HTR-8/SVneo (cell line): Measurements from ENCODE around the gene BABAM1.

ENCODE experiments used
- DNase-seq: peaks from one replicate; pipeline ENCODE4 v3.0.0; 2011; ENCODE audit warnings: low spot score, mixed read lengths; ENCODE audit not compliant: insufficient read length
- FAIRE-seq: peaks from 2 replicates; lab custom pipeline; 2011; peaks lifted over from hg19 to GRCh38; lab: Jason Lieb, UNC

Gene BABAM1

DNA sequence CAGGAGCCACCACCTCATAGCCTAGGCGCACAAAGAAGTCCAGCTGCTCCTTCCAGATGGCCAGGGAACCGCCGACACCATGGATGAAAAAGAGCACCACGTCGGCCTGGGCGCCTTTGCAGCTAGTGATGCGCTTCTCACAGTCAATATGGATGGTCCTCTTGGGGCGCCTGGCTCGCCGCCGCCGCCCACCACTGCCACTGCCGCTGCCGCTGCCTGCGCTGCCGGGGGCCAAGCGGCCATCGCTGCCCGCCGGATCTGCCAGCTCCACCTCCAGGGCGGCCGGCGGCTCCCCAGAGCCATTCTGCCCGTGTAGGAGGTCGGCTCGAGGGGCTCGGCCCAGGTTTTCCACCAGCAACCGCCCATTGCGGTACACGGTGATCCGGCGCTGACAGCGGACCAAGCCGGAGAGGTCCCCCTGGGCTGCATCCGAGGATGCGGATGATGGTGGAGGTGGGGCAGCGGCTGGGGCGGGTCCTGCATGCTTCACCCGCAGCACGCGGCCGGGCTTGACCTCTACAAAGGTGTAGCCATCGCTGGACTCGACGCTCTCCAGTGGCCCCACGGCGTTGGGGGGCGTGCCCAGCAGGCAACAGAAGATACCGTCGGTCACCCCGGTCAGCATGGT lies 33.9 kb downstream of the BABAM1 start:
- FAIRE-seq (no peak), DNase-seq (no peak)

DNA sequence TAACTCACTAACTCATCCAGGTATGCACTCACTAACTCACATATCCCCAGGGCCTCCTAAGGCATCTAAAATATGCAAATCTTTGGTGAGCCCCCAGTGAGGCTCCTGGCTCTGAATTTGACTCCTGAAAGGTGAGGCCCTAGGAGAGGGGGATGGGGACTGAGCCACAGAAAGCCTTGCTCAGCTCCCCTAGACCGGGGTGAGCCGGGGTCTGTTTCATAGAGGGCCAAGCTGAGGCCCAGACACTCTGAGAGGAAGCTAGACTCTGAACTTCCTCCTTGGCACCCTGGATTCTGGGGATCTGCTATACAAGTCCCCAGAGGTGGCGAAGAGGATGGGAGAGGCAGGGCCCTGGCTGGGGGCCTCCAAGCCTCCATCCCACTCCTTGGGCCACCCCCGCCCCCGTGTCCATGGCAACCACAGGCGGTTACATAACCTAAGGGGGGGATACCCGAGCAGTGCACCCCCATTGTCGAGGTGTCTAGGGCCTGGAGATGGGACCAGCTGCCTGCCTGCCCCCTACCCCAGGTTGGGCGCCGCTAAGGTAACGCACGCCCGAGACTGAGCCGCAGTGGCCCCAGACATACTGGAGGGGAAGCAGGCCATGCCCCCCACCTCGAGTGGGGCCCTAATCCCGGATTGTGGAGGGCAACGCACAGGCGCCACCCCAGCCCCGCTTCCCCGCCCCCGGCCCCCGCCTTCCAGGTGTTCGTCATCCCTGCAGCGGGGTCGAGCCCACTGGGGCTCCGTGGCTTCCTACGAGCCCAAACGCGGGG lies 35.3 kb downstream of the BABAM1 start:
- DNase-seq = no peak
- no peak for FAIRE-seq

DNA sequence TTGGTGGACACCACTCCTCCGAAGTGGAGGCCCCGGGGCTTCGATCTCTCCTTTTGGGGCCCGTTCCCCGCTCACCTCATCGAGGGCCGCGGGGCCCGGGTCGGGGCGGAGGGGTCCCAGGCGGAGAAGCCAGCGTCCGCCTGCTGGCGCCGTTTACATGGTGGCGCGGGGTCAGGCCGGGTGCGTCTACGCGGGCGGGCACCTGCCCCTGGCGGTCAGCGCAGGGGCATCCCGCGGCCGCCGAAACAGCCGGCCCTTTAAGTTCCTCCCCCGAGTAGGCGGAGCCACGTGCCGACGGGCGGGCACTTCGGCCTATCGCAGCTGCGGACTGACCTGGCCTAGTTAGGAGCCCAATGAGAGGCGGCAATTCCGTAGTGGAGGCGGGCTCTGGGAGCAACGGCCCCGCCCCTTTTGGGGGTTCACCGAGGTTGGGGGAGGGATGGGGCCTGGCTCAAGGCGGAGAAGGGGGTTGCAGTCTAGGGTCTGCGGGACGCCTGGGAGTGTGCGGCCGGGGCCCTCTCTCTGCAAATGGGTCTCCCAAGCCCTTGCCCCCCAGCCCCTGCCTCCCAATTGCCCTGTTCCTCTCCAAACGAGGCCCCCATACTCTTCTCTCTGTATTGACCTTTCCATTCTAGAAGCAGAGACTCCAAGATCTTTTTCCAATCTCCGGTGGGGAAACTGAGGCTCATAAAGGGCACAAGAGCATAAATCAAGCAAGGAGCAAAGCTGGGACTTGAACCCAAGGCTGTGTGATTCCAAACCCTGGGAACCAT lies 36.1 kb downstream of the BABAM1 start, which contains the start of gene ABHD8:
Gene ABHD8, minus strand, starts transcription at position 259 of the 773 bp plus-strand sequence. CDS start 1,809 bp downstream, outside the sequence.
- peak; percentile 97 for DNase-seq
- peak; percentile 95 for FAIRE-seq

DNA sequence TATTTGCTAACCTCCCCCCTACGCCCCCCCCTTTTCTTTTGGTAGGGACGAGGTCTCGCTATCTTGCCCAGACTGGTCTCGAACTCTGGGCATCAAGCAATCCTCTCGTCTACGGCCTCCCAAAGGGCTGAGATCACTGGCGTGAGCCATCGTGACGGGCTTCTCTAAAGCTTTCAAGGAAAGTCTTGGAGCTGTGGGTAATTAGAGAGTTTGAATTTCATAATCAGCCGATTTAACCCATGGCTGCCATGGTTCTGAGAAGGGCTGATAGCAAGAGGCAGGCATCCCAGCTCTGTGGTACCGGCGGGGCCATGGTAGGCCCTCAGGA lies 36.7 kb downstream of the BABAM1 start:
- DNase-seq (no peak), FAIRE-seq (no peak)

DNA sequence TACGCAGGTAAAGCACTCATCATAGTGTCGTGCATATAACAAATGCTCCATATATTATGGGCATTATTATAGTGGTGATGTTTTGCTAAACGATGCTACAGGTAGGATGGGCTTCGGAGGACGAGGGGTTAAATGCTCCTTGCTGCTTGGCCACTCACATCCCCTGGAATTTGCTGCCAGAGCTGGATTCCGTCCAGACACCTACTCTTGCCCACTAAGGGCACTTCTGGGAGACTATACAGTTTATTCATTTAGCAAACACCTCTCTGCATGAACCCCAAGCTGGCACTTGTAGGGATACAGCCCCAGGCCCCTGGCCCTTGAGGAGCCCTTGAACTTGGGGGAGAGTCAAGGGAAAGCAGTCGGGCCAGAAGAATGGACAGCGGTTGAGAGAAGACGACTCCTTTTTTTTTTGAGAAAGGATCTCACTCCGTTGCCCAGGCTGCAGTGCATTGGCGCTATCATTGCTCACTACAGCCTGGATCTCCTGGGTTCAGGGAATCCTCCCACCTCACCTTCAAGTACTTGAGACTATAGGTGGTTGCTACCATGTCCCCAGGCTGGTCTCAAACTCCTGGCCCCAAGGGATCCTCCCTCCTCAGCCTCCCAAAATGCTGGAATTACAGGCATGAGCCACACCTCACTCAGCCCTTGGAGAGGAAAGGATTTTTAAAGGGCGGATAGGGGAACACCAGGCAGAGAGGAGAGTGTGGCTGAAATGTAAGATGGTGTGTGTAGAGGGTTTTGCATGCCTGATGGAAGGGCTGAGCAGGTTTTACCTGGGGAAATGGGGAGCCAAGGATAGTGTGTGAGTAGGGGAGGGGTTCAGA lies 37.4 kb downstream of the BABAM1 start:
- FAIRE-seq (no peak), DNase-seq (no peak)

DNA sequence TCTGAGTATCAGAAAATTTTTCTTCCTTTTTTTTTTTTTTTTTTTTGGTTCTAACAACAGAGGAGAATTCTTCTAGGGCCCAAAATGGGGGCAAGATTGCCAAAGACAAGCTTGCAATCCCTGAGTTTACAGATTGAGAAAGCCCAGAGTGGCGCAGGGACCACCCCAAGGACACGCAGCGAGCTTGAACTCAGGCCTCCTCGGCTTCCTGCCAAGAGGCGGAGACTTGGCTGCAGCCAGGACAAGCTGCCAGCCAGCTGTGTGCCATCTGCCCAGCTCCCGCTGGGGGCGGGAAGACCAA lies 37.9 kb downstream of the BABAM1 start:
- FAIRE-seq (no peak), DNase-seq (no peak)

DNA sequence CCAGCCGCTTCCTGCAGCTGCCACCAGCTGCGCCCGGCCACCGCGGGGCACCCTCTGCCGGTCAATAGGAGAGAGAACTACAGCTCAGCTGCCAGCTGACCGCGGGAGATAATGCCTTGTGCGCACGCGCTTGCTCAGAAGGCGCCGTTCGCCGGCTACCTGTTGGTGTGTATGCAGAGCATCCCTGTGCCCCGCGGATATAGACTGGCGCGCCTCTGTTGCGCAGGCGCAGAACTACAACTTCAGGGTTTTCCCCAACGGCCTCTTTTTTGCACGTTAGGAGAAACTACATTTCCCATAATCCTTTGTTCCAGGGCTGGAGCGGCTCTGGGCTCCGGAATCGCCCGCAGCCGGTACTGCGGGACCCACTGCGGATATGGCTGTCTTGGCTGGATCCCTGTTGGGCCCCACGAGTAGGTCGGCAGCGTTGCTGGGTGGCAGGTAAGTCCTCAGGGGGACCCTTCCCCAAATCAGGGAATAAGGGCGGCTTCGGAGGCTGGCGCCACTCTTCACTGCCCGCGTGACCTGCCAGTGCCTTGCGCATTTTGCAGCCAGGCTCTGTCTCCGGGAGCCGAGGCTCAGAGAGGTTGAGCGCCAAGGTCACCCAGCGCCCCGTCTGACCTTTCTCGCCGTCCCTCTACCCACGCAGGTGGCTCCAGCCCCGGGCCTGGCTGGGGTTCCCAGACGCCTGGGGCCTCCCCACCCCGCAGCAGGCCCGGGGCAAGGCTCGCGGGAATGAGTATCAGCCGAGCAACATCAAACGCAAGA lies 38.5 kb downstream of the BABAM1 start, which contains the start of gene MRPL34:
Gene MRPL34, plus strand, starts transcription at position 356 of the 768 bp plus-strand sequence. Its CDS starts 21 bp downstream, at position 377.
- peak; percentile 98 for FAIRE-seq
- peak; percentile 97 for DNase-seq

DNA sequence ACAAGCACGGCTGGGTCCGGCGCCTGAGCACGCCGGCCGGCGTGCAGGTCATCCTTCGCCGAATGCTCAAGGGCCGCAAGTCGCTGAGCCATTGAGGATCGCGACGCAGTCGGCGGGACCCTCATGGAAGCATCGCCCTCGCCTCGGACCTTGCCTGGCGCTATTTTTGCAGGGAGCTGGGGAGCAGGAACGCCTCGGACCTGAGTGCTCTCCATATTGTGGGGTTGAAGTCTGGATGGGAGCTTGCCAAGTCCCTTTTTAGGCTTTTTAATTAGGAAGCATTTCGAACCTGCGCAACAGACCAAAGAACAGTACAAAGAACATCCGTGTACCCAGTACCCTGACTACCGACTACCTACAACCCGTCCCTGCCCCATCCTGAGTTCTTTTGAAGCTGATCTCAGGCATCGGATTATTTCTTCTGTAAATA lies 39.1 kb downstream of the BABAM1 start:
- no peak for DNase-seq
- FAIRE-seq = peak; percentile 40

DNA sequence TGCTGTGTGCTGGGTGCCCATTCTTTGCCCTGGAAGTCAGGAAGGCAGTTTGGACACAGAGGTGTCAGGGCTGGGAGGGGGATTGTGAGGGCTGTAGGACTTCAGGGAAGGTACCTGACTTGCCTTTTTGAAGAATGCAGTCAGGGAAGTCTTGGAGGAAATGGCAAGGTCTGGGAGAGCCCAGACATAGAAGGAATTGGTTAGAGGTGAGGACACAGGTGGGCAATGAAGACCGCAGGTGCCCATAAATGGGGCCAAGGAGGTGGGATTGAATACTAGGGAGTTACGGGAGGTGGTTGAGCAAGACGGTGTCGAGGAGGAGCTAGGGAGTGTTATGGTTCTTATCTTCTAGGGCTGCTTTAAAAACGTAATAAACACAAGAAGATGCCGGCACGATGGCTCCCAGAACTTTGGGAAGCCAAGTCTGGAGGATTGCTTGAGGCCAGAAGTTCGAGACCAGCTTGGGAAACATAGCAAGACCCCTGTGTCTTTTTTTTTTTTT lies 40.7 kb downstream of the BABAM1 start:
- FAIRE-seq = no peak
- DNase-seq = no peak

DNA sequence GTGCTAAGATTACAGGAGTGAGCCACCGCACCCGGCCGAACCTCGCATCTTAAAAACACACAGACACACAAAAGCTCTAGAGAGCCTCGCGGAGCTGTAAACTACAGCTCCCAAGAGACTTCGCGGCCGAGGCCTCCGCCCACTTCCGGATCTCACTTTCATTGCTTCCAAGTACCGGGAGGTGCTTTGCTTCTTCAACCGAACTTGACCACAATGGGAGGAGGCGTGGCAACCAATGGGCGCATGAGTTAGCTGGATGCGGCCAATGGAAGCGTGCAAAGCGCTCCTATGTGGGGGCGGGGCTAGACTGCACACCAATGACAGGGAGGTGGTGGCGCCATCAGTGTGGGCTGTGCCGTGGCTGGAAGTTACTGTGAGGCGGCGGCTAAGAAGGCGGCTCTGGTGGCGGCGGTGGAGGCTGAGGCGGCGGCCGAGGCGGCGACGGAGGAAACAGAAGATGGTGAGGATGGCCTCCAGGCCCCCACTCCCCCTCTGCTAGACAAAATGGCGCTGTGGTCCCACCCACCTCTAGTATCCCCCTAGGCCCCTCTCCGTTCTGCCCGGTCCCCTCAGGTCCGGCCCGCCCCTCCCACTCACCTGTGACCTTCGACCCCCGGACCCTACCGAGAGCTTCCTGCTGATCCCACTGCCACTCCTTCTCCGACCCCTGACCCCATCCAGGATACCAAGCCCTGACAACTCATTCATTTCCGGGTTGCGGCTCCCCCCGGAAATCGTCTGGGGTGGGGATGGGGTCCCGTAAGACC lies 42.1 kb downstream of the BABAM1 start, which contains the start of gene DDA1:
Gene DDA1, plus strand, starts transcription at position 366 of the 767 bp plus-strand sequence. Its CDS starts 92 bp downstream, at position 458.
- peak; percentile 99 for DNase-seq
- peak; percentile 99 for FAIRE-seq

DNA sequence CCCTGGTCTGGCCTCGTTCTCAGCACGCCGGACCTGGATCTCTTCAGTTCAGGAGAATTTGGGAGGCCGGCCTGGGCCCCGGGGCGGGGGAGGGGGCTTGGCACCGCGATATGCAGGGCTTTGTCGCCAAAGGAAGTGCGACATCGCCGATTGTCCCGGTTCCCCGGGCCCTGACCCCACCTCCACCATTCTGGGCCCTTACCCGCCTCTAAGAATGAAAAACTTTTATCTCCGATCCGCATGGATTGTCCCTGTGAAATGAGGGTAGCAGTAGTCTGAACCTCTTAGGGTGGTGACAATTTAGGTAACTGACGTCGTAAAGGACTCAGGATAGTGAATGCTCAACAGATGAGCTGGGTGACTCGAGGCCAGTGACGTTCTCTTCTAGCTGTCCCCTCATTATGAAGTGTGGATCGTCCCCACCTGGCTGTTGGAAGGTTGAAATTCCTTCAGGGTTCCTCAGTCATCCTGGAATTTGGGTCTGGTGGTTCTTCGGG lies 42.8 kb downstream of the BABAM1 start:
- DNase-seq (no peak), FAIRE-seq (peak; percentile 28)

DNA sequence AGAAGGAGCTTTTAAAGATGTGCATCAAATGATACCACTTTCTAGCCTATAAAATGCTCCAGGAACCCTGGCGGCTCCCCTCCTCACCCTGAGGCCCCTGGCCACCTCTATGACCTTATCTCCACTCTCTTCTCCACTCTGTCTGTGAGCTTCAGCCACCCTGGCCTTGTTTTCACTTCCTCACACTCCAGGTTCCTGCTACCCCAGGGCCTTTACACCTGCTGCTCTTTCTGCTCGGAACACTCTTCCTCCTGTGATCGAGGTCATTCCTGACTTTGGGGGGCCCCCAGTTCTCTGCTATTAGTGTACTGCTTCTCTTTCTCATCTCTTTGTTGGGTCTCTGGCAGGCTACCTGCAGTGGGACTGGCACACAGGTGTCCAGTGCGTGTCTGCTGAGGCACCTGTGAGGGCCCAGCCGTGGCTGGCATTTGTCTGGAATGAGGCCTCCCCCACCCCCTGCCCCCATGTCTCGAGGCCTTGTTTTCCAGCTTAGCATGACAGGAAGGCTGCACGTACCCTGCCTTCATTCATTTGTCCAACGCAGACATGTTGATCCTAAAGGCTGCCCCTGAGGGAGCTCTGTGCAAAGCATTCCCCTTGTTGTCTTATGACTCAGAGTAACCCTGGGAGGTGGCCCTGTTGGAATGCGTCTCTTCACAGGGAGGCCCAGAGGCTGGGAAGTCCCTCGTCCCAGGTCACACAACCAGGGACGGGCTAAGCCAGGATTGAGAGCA lies 44.4 kb downstream of the BABAM1 start:
- DNase-seq = peak; percentile 44
- no peak for FAIRE-seq

DNA sequence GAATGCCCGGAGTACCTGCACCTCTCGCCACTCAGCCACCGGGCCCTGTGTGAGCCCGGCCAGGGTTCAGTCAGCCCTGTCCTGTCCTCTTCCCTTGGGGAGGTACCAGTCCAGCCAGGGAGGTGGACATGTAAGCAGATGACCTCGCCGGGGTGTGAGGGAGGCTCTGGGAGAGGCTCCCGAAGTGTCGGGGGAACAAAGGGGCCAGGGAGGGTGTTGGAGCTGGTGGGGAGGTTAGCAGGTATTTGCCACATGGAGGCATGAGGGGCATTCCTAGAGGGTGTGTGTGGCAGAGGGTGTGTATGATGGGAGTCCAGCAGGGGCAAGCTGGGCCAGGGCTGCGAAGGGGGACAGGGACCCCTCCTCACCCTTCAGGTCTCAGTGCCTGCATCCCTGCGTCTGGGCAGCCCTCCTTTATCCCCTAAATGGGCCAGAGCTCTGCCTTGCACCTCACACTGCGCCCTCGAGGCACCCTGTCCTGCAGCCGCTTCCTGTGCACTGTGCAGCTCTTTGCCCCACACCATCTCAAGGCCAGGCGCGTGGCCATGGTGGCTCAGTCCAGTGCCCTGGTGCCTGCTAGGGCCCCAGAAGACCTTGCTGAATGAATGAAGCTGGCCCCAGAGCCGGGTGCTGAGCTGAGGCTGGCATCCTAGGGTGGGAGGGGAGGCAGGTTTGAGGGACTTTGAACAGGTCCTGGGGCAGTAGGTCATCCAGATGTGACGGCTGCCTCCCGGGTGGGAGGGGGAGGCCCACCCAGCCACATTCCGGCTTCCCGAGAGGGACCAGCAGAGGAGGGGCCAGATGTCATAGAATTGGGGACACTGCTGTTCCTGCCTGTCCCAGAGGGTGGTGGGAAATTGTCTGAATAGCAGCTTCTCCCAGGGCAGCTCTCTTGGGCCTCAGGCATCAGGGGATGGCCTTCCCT lies 45.2 kb downstream of the BABAM1 start:
- DNase-seq (no peak), FAIRE-seq (no peak)

DNA sequence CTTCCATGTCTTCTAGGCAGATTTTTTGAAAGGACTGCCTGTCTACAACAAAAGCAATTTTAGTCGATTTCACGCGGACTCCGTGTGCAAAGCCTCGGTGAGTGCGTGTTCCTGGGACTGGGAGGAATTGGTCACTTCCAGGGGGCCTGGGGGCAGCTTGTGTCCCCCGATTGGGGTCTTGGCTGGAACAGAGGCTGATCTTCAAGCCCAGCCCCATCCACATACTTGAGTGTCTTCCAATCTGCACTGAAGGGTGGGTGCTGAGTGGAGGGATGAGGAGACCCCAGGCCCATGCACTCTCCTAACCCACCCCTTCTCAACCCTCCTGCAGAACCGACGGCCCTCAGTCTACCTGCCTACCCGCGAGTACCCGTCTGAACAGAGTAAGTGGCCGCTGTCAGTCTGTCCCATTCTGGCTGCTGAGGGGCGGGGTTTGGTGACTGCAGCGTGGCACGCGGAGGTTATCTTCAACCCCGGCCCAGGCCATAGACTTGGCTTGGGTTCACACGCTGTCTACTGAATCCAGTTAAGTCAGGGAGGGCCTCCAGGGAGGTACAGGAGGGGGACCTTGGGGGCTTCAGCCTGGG lies 46.9 kb downstream of the BABAM1 start:
- DNase-seq = no peak
- FAIRE-seq = peak; percentile 36

DNA sequence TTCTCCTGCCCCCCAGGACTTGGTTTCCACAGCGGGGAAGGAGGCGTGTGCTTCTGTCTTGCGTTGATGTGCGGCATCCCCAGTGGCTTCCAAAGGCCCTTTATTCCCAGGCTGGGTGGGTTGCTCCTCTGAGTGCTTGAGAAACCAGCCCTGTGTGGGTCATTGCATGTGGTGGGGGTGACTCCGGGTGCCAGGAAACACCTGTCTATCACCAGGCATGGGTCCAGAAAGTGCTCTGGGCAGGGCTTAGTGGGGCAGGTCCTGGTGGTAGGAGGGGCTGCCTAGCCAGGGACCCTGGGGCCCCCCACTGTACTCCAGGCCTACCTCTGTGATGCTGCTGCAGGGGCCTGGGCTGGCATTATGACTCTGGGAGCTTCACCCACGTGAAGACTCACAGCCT lies 51.7 kb downstream of the BABAM1 start:
- FAIRE-seq (peak; percentile 38), DNase-seq (no peak)
